Fibroblast of villous mesenchyme (primary cell): Measurements from ENCODE around the gene SLAMF1. TPM values are rescaled to one million over a fixed set of nuclear protein-coding genes. Genes with fewer than 3 reads are reported as not detected.

ENCODE experiments used
- DNase-seq: peaks from one replicate; pipeline ENCODE4 v3.0.0-alpha.2; 2010; ENCODE audit warnings: low read depth
- H3K4me3 ChIP-seq: 2 replicates; pipeline ENCODE4 v1.5.1; 2011; ENCODE audit warnings: low read depth, mild to moderate bottlenecking, low read length
- total RNA-seq: library from RNA; depleted of rRNA; stranded (reverse); fragments of >200 nt; gene quantifications from 2 replicates; pipeline ENCODE4 v1.2.3, GENCODE V29; 2012
- TF ChIP-seq, protein P1 (sequence below): IDR thresholded peaks from 2 replicates; pipeline ENCODE4 v1.5.1; 2012; ENCODE audit warnings: low read depth, mild to moderate bottlenecking, low read length; ENCODE audit not compliant: insufficient read depth

SLAMF1 gene
- total RNA-seq, 1 donor: not detected

DNA sequence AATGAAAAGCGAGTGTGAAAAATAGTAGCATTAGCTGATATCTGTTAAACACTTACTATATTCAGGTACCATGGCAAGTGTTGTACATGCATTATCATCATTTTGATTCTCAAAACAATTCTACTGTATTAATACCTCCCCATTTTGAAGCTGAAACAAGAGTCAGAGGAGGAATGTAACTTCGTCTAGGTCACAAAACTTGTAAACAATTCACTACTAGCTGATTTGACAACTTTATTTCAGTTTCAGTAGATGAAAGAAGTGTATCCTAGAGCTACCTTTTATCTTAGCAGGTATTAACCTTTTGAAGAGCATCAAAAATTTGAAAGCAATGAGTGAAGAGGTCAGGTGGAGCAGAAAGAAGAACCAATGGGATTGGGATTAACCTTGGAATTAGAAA is 69.2 kb downstream of the SLAMF1 start:
- H3K4me3 ChIP-seq: no peak overlapping the region
- TF ChIP-seq, protein P1, sequence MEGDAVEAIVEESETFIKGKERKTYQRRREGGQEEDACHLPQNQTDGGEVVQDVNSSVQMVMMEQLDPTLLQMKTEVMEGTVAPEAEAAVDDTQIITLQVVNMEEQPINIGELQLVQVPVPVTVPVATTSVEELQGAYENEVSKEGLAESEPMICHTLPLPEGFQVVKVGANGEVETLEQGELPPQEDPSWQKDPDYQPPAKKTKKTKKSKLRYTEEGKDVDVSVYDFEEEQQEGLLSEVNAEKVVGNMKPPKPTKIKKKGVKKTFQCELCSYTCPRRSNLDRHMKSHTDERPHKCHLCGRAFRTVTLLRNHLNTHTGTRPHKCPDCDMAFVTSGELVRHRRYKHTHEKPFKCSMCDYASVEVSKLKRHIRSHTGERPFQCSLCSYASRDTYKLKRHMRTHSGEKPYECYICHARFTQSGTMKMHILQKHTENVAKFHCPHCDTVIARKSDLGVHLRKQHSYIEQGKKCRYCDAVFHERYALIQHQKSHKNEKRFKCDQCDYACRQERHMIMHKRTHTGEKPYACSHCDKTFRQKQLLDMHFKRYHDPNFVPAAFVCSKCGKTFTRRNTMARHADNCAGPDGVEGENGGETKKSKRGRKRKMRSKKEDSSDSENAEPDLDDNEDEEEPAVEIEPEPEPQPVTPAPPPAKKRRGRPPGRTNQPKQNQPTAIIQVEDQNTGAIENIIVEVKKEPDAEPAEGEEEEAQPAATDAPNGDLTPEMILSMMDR: no peak
- DNase-seq: no peak

GRCh38 chr1:160576884-160577283 is 70.0 kb downstream of the SLAMF1 start:
- DNase-seq: no peak
- TF ChIP-seq, protein P1: no peak
- no peak overlapping the region for H3K4me3 ChIP-seq

DNA sequence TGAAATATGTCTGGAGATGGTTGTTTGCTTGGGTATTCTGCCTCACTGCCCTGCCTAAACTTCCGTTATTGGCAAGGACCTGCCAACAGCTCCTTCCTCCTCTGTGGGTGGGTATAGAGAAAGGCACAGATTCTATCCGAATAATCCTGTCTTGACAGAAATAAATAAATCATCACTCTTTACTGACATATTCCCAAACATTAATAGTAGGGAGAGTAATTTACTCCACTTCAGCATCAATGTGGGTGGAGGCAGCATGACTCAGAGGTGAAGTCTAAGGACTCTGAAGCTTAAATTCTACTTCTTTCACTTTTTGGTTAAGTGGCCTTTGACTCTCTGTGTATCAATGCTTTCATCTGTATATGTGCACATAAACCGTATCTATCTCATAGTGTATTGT is 70.5 kb downstream of the SLAMF1 start:
- no peak for DNase-seq
- H3K4me3 ChIP-seq: no peak overlapping the region
- TF ChIP-seq, protein P1: no peak

DNA sequence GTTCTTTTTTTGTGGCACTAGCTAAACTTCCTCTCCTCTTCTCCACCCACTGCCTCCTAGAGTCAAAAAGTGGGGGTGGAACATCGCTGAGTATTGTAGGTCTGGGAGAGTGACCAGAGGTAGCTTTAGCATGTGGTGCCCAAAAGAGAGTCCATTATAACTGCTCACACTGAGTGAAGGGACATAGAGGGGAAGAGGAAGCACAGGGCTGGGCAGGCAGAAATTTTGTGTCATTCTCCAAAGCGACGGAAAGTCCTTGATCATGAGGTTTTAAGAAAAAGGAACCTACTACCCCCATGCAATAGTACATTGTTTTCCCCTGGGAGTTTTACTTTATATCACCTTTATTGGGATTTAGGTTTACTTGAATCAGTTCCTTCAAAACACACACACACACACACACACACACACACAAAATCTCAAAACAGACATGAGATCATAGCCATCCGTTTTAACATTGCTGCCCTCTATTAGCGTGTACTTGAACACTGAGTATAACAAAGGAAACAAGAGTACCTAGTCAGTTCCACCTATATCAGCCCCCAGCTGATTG is 71.7 kb downstream of the SLAMF1 start:
- no peak overlapping the region for H3K4me3 ChIP-seq
- TF ChIP-seq, protein P1: no peak
- DNase-seq: no peak

DNA sequence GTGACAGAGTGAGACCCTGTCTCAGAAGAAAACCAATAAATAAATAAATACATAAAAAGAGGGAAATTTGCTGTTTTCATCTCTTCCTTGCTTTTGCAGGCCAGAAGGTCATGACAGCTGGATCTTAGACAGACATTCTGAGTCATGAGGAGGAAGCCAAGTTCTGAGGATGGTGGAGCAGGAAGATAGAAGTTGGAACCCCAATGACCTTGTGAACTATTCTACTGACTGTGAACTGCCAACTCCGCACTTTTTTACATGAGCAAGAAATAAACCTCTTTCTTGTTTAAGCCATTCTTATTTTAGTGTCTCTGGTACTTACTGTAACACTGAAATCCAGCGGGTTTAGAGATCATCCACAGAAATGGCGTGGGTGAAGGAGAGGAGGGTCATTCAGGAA is 76.0 kb downstream of the SLAMF1 start:
- TF ChIP-seq, protein P1: no peak
- DNase-seq: no peak
- H3K4me3 ChIP-seq: no peak overlapping the region

GRCh38 chr1:160569806-160570205 is 77.0 kb downstream of the SLAMF1 start:
- TF ChIP-seq, protein P1: no peak
- no peak overlapping the region for H3K4me3 ChIP-seq
- DNase-seq: no peak
